H9 (cell line): ENCODE measurements around the gene LAMB1. TPM values are rescaled to one million over a fixed set of nuclear protein-coding genes. Genes with fewer than 3 reads are reported as not detected.

Source experiments
- DNase-seq: peaks from one replicate; pipeline ENCODE4 v3.0.0-alpha.2; 2017
- H2AFZ ChIP-seq: one replicate; pipeline ENCODE4 v1.6.1; 2013; ENCODE audit warnings: mild to moderate bottlenecking, low read length, control low read depth, moderate library complexity
- H2AK5ac ChIP-seq: 2 replicates; pipeline ENCODE4 v1.6.1; 2013; ENCODE audit warnings: low read length, control low read depth, mixed read lengths; ENCODE audit not compliant: insufficient read length
- H2BK120ac ChIP-seq: one replicate; pipeline ENCODE4 v1.6.1; 2013; ENCODE audit warnings: low read depth, mild to moderate bottlenecking, low read length, control low read depth, inconsistent platforms; ENCODE audit not compliant: poor library complexity, severe bottlenecking
- H2BK12ac ChIP-seq: 2 replicates; pipeline ENCODE4 v1.6.1; 2013; ENCODE audit warnings: low read length, control low read depth, mixed read lengths, low read depth; ENCODE audit not compliant: insufficient read length
- H2BK15ac ChIP-seq: 2 replicates; pipeline ENCODE4 v1.6.1; 2013; ENCODE audit warnings: low read depth, low read length, control low read depth
- H2BK20ac ChIP-seq: one replicate; pipeline ENCODE4 v1.6.1; 2013; ENCODE audit warnings: low read depth, mild to moderate bottlenecking, low read length, control low read depth, inconsistent platforms; ENCODE audit not compliant: poor library complexity, severe bottlenecking
- H2BK5ac ChIP-seq: 2 replicates; pipeline ENCODE4 v1.6.1; 2013; ENCODE audit warnings: low read length, control low read depth, mixed read lengths; ENCODE audit not compliant: insufficient read length
- H3K14ac ChIP-seq: 2 replicates; pipeline ENCODE4 v1.6.1; 2013; ENCODE audit warnings: low read length, control low read depth; ENCODE audit not compliant: insufficient read depth
- H3K18ac ChIP-seq: 2 replicates; pipeline ENCODE4 v1.6.1; 2013; ENCODE audit warnings: low read depth, mild to moderate bottlenecking, mixed read lengths, low read length, control low read depth; ENCODE audit not compliant: insufficient read length
- H3K23ac ChIP-seq: 2 replicates; pipeline ENCODE4 v1.6.1; 2013; ENCODE audit warnings: low read length, control low read depth, mixed read lengths, low read depth; ENCODE audit not compliant: insufficient read length
- H3K23me2 ChIP-seq: 2 replicates; pipeline ENCODE4 v1.6.1; 2013; ENCODE audit warnings: low read depth, mild to moderate bottlenecking, mixed read lengths, low read length, control low read depth; ENCODE audit not compliant: insufficient read length, poor library complexity, severe bottlenecking
- H3K27ac ChIP-seq: 2 replicates; pipeline ENCODE4 v1.5.1; 2013; ENCODE audit warnings: low read length, control low read depth, mixed read lengths, low read depth; ENCODE audit not compliant: insufficient read length
- H3K27me3 ChIP-seq: 2 replicates; pipeline ENCODE4 v1.6.1; 2013; ENCODE audit warnings: low read length, control low read depth, inconsistent platforms; ENCODE audit not compliant: insufficient read depth
- H3K4ac ChIP-seq: 2 replicates; pipeline ENCODE4 v1.6.1; 2013; ENCODE audit warnings: low read depth, mild to moderate bottlenecking, control low read depth, inconsistent platforms, low read length, moderate library complexity
- H3K4me1 ChIP-seq: 2 replicates; pipeline ENCODE4 v1.6.1; 2013; ENCODE audit warnings: low read length, control low read depth, inconsistent platforms; ENCODE audit not compliant: insufficient read depth
- H3K4me2 ChIP-seq: 2 replicates; pipeline ENCODE4 v1.6.1; 2013; ENCODE audit warnings: low read length, control low read depth, mixed read lengths; ENCODE audit not compliant: insufficient read length, insufficient read depth
- H3K56ac ChIP-seq: 2 replicates; pipeline ENCODE4 v1.6.1; 2013; ENCODE audit warnings: low read depth, mild to moderate bottlenecking, mixed read lengths, low read length, control low read depth; ENCODE audit not compliant: insufficient read length
- H3K79me1 ChIP-seq: 2 replicates; pipeline ENCODE4 v1.6.1; 2013; ENCODE audit warnings: low read depth, mild to moderate bottlenecking, moderate library complexity, low read length, control low read depth, inconsistent platforms; ENCODE audit not compliant: insufficient read depth, poor library complexity, severe bottlenecking
- H3K79me2 ChIP-seq: 2 replicates; pipeline ENCODE4 v1.6.1; 2013; ENCODE audit warnings: low read length, control low read depth, inconsistent platforms; ENCODE audit not compliant: insufficient read depth
- H3K9ac ChIP-seq: 2 replicates; pipeline ENCODE4 v1.6.1; 2013; ENCODE audit warnings: low read length, control low read depth, mixed read lengths; ENCODE audit not compliant: insufficient read length; ENCODE audit errors: extremely low read depth
- H3K9me3 ChIP-seq: one replicate; pipeline ENCODE4 v1.6.1; 2013; ENCODE audit warnings: low read depth, low read length, inconsistent platforms; ENCODE audit not compliant: control insufficient read depth
- H3T11ph ChIP-seq: one replicate; pipeline ENCODE4 v1.6.1; 2013; ENCODE audit warnings: mild to moderate bottlenecking, low read length, control low read depth, inconsistent platforms
- H4K20me1 ChIP-seq: one replicate; pipeline ENCODE4 v1.6.1; 2013; ENCODE audit not compliant: control insufficient read depth, insufficient read length, insufficient read depth
- H4K5ac ChIP-seq: 2 replicates; pipeline ENCODE4 v1.6.1; 2013; ENCODE audit warnings: low read depth, mild to moderate bottlenecking, mixed read lengths, low read length, control low read depth; ENCODE audit not compliant: insufficient read length
- H4K8ac ChIP-seq: replicated peaks from 2 replicates; pipeline ENCODE4 v1.6.1; 2013; ENCODE audit warnings: low read length, control low read depth, mixed read lengths, low read depth; ENCODE audit not compliant: insufficient read length
- H4K91ac ChIP-seq: 2 replicates; pipeline ENCODE4 v1.6.1; 2013; ENCODE audit warnings: low read depth, mild to moderate bottlenecking, moderate library complexity, mixed read lengths, low read length, control low read depth; ENCODE audit not compliant: insufficient read length
- H3K27ac Mint-ChIP-seq, 3 experiments: 2 replicates in 2 of 3; 3 replicates in 1 of 3; pipeline ENCODE4 v1.8.0; 2020 to 2021; ENCODE audit warnings: mixed read lengths in 3 of 3, mild to moderate bottlenecking in 1 of 3, moderate library complexity in 1 of 3
- H3K27me3 Mint-ChIP-seq: 2 replicates; pipeline ENCODE4 v1.8.0; 2021; ENCODE audit warnings: low read depth, mild to moderate bottlenecking, moderate library complexity, mixed read lengths
- H3K36me3 Mint-ChIP-seq, 3 experiments: 2 replicates in 2 of 3; 3 replicates in 1 of 3; pipeline ENCODE4 v1.8.0; 2020 to 2021; ENCODE audit warnings: low read depth in 3 of 3, mixed read lengths in 3 of 3; ENCODE audit not compliant: insufficient read depth in 1 of 3
- H3K4me1 Mint-ChIP-seq, 2 experiments: 2 replicates each; pipeline ENCODE4 v1.8.0; 2020; ENCODE audit warnings: mixed read lengths in 2 of 2
- H3K4me3 Mint-ChIP-seq, 2 experiments: 2 replicates in 1 of 2; 3 replicates in 1 of 2; pipeline ENCODE4 v1.8.0; 2020 to 2021; ENCODE audit warnings: mild to moderate bottlenecking in 2 of 2, mixed read lengths in 2 of 2, moderate library complexity in 1 of 2
- H3K9me3 Mint-ChIP-seq, 2 experiments: 2 replicates in 1 of 2; 3 replicates in 1 of 2; pipeline ENCODE4 v1.8.0; 2020; ENCODE audit warnings: mild to moderate bottlenecking in 2 of 2, mixed read lengths in 2 of 2, moderate library complexity in 1 of 2
- CTCF ChIP-seq: fragments of 200-600 bp; sonication (generic); conservative IDR thresholded peaks from 3 replicates; pipeline ENCODE4 v1.8.0; 2021; ENCODE audit warnings: antibody characterized with exemption, mild to moderate bottlenecking
- WGBS: extraction: QIAGEN DNeasy Blood & Tissue Kit; methylation state at CpG from one replicate; pipeline ENCODE4 v1.1.7; 2013; ENCODE audit warnings: missing lambda C conversion rate, low lambda C conversion rate, mixed read lengths; ENCODE audit not compliant: insufficient read length; ENCODE audit errors: extremely low coverage; 5-methylcytosine and 5-hydroxymethylcytosine counted together
- total RNA-seq: library from RNA; stranded (reverse); gene quantifications from 2 replicates; pipeline ENCODE4 v1.2.1, GENCODE V29; 2021

The LAMB1 gene
- total RNA-seq, 1 experiment from 2014 or later, result 75.8 TPM

- Histone ChIP-seq H3T11ph (no peak overlapping the region), H2AFZ (no peak overlapping the region), H3K9me3 (no peaks in the 10 kb centered on the region), H2AK5ac (no peak overlapping the region), H3K27me3 (no peaks in the 10 kb centered on the region), H2BK20ac (no peak overlapping the region), H3K56ac (no peak overlapping the region), H3K79me2 (no peaks in the 10 kb centered on the region), H4K8ac (no peak overlapping the region), H3K4me1 (peaks cover 5% of the 10 kb centered on the region; the same call in 1 of the 2 replicates), H2BK5ac (no peak overlapping the region), H3K79me1 (no peaks in the 10 kb centered on the region), H4K91ac (no peak overlapping the region), H2BK15ac (no peak overlapping the region), H3K23ac (no peak overlapping the region), H3K9ac (no peak overlapping the region), H3K4ac (no peak overlapping the region), H3K4me2 (no peak overlapping the region), H4K20me1 (no peaks in the 10 kb centered on the region), H4K5ac (no peak overlapping the region), H3K27ac (no peak overlapping the region), H3K14ac (no peak overlapping the region), H2BK12ac (no peak overlapping the region), H3K23me2 (no peaks in the 10 kb centered on the region), H3K18ac (no peak overlapping the region), H2BK120ac (no peak overlapping the region)
- DNase-seq, result no peak
- peak overlapping the region in 1 of 3 experiments; percentile 70; a peak in 1 of 7 replicates for H3K27ac Mint-ChIP-seq
- WGBS, result no CpG with 5 or more reads among the region's 11 CpGs
- H3K27me3 Mint-ChIP-seq, result no peaks in the 10 kb centered on the region
- H3K36me3 Mint-ChIP-seq, result peaks cover 20 to 61% (median 47%) of the 10 kb centered on the region in 3 experiments; a peak in 6 of 7 replicates
- H3K4me1 Mint-ChIP-seq, result peaks cover 14 to 15% of the 10 kb centered on the region in 2 experiments
- H3K4me3 Mint-ChIP-seq, result no peak overlapping the region
- TF ChIP-seq CTCF, result no peak
- no peaks in the 10 kb centered on the region for H3K9me3 Mint-ChIP-seq
Observed at GRCh38 chr7:107964510-107964909, 38.5 kb downstream of the LAMB1 start.
